B cell (primary cell): ENCODE results near the gene SERINC1. TPM values are rescaled to one million over a fixed set of nuclear protein-coding genes. Genes with fewer than 3 reads are reported as not detected.

Experiments
- ATAC-seq: fragments of 200-7000 bp; cut with Tn5 transposase; one replicate; pipeline ENCODE4 v1.10.0; 2021; ENCODE audit warnings: low read depth, mild to moderate bottlenecking, moderate number of reproducible peaks, moderate library complexity
- CTCF ChIA-PET: fragments of 350-600 bp; sonication (Branson Sonifier 250); formaldehyde crosslinking; loops from one replicate; lab custom pipeline; 2021; ENCODE audit warnings: antibody characterized with exemption, inconsistent platforms; lab: Charles Lee
- POLR2A ChIA-PET: fragments of 350-600 bp; sonication (Branson Sonifier 250); formaldehyde crosslinking; loops from one replicate; lab custom pipeline; 2021; ENCODE audit warnings: antibody characterized with exemption; lab: Charles Lee
- DNase-seq: peaks from one replicate; pipeline ENCODE4 v3.0.0; 2013
- H2AFZ ChIP-seq: 2 replicates; pipeline ENCODE4 v1.6.1; 2012; ENCODE audit warnings: mild to moderate bottlenecking, low read depth, low read length; ENCODE audit not compliant: insufficient read depth, poor library complexity, severe bottlenecking
- H3K27ac ChIP-seq, 2 donors: 1 replicate in 1 of 2; 2 replicates in 1 of 2; pipeline ENCODE4 v1.5.1; 2012 to 2013; ENCODE audit warnings: low read length in 2 of 2, mild to moderate bottlenecking in 2 of 2, moderate library complexity in 1 of 2
- H3K27me3 ChIP-seq, 4 experiments: fragments of 200-600 bp in 1 of 4; sonication (generic) in 1 of 4; replicated peaks in 1 of 4; 1 replicate in 2 of 4; 2 replicates in 2 of 4; pipeline versions ENCODE4 v1.6.1 to v1.7.0; 2013 to 2016; ENCODE audit warnings: low read length in 3 of 4, mild to moderate bottlenecking in 2 of 4, mixed read lengths in 1 of 4, moderate library complexity in 1 of 4; ENCODE audit not compliant: insufficient read depth in 4 of 4, control insufficient read depth in 3 of 4; ENCODE audit errors: control extremely low read depth in 1 of 4
- H3K36me3 ChIP-seq, 2 experiments: replicated peaks in 1 of 2; 1 replicate in 1 of 2; 2 replicates in 1 of 2; pipeline versions ENCODE4 v1.6.1 to v1.7.1; 2013; ENCODE audit warnings: low read length in 1 of 2; ENCODE audit not compliant: insufficient read depth in 2 of 2, control insufficient read depth in 1 of 2; ENCODE audit errors: control extremely low read depth in 1 of 2, extremely low read depth in 1 of 2
- H3K4me1 ChIP-seq, 2 donors: fragments of 200-600 bp in 1 of 2; sonication (generic) in 1 of 2; 1 replicate in 1 of 2; 2 replicates in 1 of 2; pipeline versions ENCODE4 v1.5.1 to v1.6.1; 2013 to 2017; ENCODE audit warnings: low read length in 2 of 2; ENCODE audit not compliant: control insufficient read depth in 2 of 2, insufficient read depth in 2 of 2
- H3K4me2 ChIP-seq: replicated peaks from 2 replicates; pipeline ENCODE3; 2012; ENCODE audit warnings: mild to moderate bottlenecking, low read depth, low read length; ENCODE audit not compliant: poor library complexity, severe bottlenecking
- H3K4me3 ChIP-seq, 5 experiments: fragments of 200-600 bp in 1 of 5; sonication (generic) in 1 of 5; 1 replicate in 3 of 5; 2 replicates in 2 of 5; pipeline versions ENCODE4 v1.5.1 to v1.7.0; 2011 to 2016; ENCODE audit warnings: low read length in 4 of 5, mild to moderate bottlenecking in 4 of 5, low read depth in 2 of 5, control low read depth in 1 of 5, moderate library complexity in 1 of 5; ENCODE audit not compliant: insufficient read depth in 1 of 5; ENCODE audit errors: control extremely low read depth in 1 of 5, extremely low read depth in 1 of 5
- H3K79me2 ChIP-seq: fragments of 200-600 bp; sonication (generic); one replicate; pipeline ENCODE4 v1.6.0; 2016; ENCODE audit warnings: low read length; ENCODE audit not compliant: control insufficient read depth, insufficient read depth
- H3K9ac ChIP-seq: fragments of 200-600 bp; sonication (generic); 2 replicates; pipeline ENCODE4 v1.6.1; 2017; ENCODE audit warnings: mild to moderate bottlenecking, low read length, moderate library complexity
- H3K9me3 ChIP-seq, 3 donors: one replicate each; pipeline versions ENCODE4 v1.6.1 to v1.7.1; 2013; ENCODE audit warnings: low read length in 2 of 3; ENCODE audit not compliant: control insufficient read depth in 2 of 3, insufficient read depth in 1 of 3; ENCODE audit errors: control extremely low read depth in 1 of 3
- H4K20me1 ChIP-seq: 2 replicates; pipeline ENCODE4 v1.6.0; 2012; ENCODE audit warnings: mild to moderate bottlenecking, low read length; ENCODE audit not compliant: insufficient read depth, control insufficient read depth, poor library complexity, severe bottlenecking
- H3K27ac Mint-ChIP-seq: one replicate; pipeline ENCODE4 v1.8.0; 2021; ENCODE audit warnings: mixed read lengths
- H3K27me3 Mint-ChIP-seq: one replicate; pipeline ENCODE4 v1.8.0; 2021; ENCODE audit warnings: mixed read lengths
- H3K4me1 Mint-ChIP-seq: one replicate; pipeline ENCODE4 v1.8.0; 2021; ENCODE audit warnings: mixed read lengths
- H3K4me3 Mint-ChIP-seq: one replicate; pipeline ENCODE4 v1.8.0; 2021; ENCODE audit warnings: mixed read lengths
- H3K9me3 Mint-ChIP-seq: one replicate; pipeline ENCODE4 v1.8.0; 2022; ENCODE audit warnings: mixed read lengths; ENCODE audit not compliant: insufficient read depth
- CTCF ChIP-seq: fragments of 200-600 bp; IDR thresholded peaks from one replicate; pipeline ENCODE4 v1.8.0; 2022; ENCODE audit warnings: antibody characterized with exemption, mild to moderate bottlenecking
- EZH2 ChIP-seq: IDR thresholded peaks from 2 replicates; pipeline ENCODE4 v1.6.1; 2012; ENCODE audit warnings: borderline replicate concordance, low read depth, mild to moderate bottlenecking, moderate library complexity, low read length; ENCODE audit not compliant: insufficient read depth, poor library complexity, severe bottlenecking
- WGBS: methylation state at CpG from one replicate; pipeline ENCODE4 v1.1.5; 2013; ENCODE audit warnings: missing lambda C conversion rate; ENCODE audit not compliant: insufficient coverage; 5-methylcytosine and 5-hydroxymethylcytosine counted together
- intact Hi-C: fragments of 100-400 bp; cut with micrococcal nuclease; formaldehyde crosslinking; loops from one replicate; pipeline ENCODE4 v1.10.0; 2022
- polyA plus RNA-seq: library from polyadenylated mRNA; depleted of rRNA; stranded (reverse); fragments of >200 nt; gene quantifications from 2 replicates; pipeline ENCODE4 v1.2.3, GENCODE V29; 2012
- total RNA-seq, 2 donors: library from RNA; stranded (reverse); fragments of 120-200 nt in 1 of 2; gene quantifications; 1 replicate in 1 of 2; 2 replicates in 1 of 2; pipeline versions ENCODE4 v1.2.3 to v1.2.4, GENCODE V29; 2013 to 2022

Gene SERINC1
- total and polyA plus RNA-seq, 2 donors (not counting 1 experiment from before 2014, with no cell fraction given) = 17.2 to 92.1 TPM

GRCh38 chr6:122399055-122399347, 72.6 kb downstream of the SERINC1 start:
- peak overlapping the region; percentile 90 for H3K4me2 ChIP-seq
- H3K27ac Mint-ChIP-seq = peak overlapping the region; percentile 89
- H3K9ac ChIP-seq = peak overlapping the region; percentile 55
- DNase-seq (no peak), ATAC-seq (no peak)
- peaks cover 4% of the 10 kb centered on the region for H3K27me3 Mint-ChIP-seq
- H3K4me3 Mint-ChIP-seq = peak overlapping the region; percentile 97
- ChIA-PET CTCF (interaction anchor here (1.0 to 1.4 kb wide), 3 partner anchors 10 to 132 kb away, joined by 3 to 8 read pairs (median 5); no protein-coding TSS in a partner anchor), POLR2A (interaction anchor here (1.1 to 1.4 kb wide), 2 partner anchors 72 to 73 kb away, joined by 3 to 4 read pairs; partner anchors contain the start of gene SERINC1)
- TF ChIP-seq CTCF = no peak
- no peak for TF ChIP-seq EZH2
- H3K27me3 ChIP-seq = no peaks in the 10 kb centered on the region
- H3K4me1 ChIP-seq = peaks cover 12 to 13% of the 10 kb centered on the region in 2 donors
- H3K79me2 ChIP-seq = peaks cover 35% of the 10 kb centered on the region
- no peaks in the 10 kb centered on the region for H4K20me1 ChIP-seq
- H3K9me3 Mint-ChIP-seq = no peaks in the 10 kb centered on the region
- intact Hi-C loops = loop anchor here (1.0 to 2.0 kb wide), 3 partner anchors 18 to 1066 kb away; partner anchors contain the start of gene SERINC1
- H2AFZ ChIP-seq = peak overlapping the region; percentile 73
- peak overlapping the region in 4 of 5 experiments; percentile 20 to 59 (median 38) for H3K4me3 ChIP-seq
- H3K36me3 ChIP-seq = no peaks in the 10 kb centered on the region
- H3K27ac ChIP-seq = peak overlapping the region; percentile 22 to 63
- no peaks in the 10 kb centered on the region for H3K9me3 ChIP-seq
- H3K4me1 Mint-ChIP-seq = peaks cover 20% of the 10 kb centered on the region
- 0% methylated on average over 2 of the region's 2 CpGs for WGBS

- H3K9ac ChIP-seq = no peak overlapping the region
- H3K9me3 Mint-ChIP-seq = no peaks in the 10 kb centered on the region
- CTCF ChIA-PET = interaction anchor here (0.8 kb wide), 1 partner anchor 136 kb away, joined by 3 read pairs; no protein-coding TSS in a partner anchor
- H3K4me2 ChIP-seq = no peak overlapping the region
- no peaks in the 10 kb centered on the region for H3K9me3 ChIP-seq
- H3K4me3 ChIP-seq = no peak overlapping the region
- WGBS = no CpG with 5 or more reads among the region's 5 CpGs
- POLR2A ChIA-PET = no interaction called here
- DNase-seq = no peak
- no peaks in the 10 kb centered on the region for H4K20me1 ChIP-seq
- peaks cover 1 to 2% of the 10 kb centered on the region in 2 donors for H3K4me1 ChIP-seq
- H3K36me3 ChIP-seq = no peaks in the 10 kb centered on the region
- H3K4me3 Mint-ChIP-seq = no peak overlapping the region
- H3K27ac Mint-ChIP-seq = no peak overlapping the region
- H2AFZ ChIP-seq = no peak overlapping the region
- H3K27me3 ChIP-seq = peaks cover 0 to 9% (median 0%) of the 10 kb centered on the region in 4 experiments
- H3K27ac ChIP-seq = no peak overlapping the region
- peaks cover 2% of the 10 kb centered on the region for H3K4me1 Mint-ChIP-seq
- H3K79me2 ChIP-seq = no peaks in the 10 kb centered on the region
- peaks cover 17% of the 10 kb centered on the region for H3K27me3 Mint-ChIP-seq
- intact Hi-C loops = no loop called here
- no peak for ATAC-seq
- TF ChIP-seq CTCF = no peak
- TF ChIP-seq EZH2 = no peak
Observed at GRCh38 chr6:122394016-122394415, 77.6 kb downstream of the SERINC1 start.
